GM18526 (cell line): ENCODE data around the gene MAP4K3.

ENCODE experiments used
- POLR2A ChIP-seq: IDR thresholded peaks from 3 replicates; pipeline ENCODE4 v1.6.1; 2011; ENCODE audit not compliant: insufficient read length; ENCODE audit errors: extremely low read depth

The MAP4K3 gene

GRCh38 chr2:39216346-39217191, 220.5 kb downstream of the MAP4K3 start:
- TF ChIP-seq POLR2A, result no peak

GRCh38 chr2:39215545-39215944, 221.5 kb downstream of the MAP4K3 start:
- no peak for TF ChIP-seq POLR2A

GRCh38 chr2:39213015-39213414, 224.1 kb downstream of the MAP4K3 start:
- TF ChIP-seq POLR2A, result no peak

- no peak for TF ChIP-seq POLR2A
These were observed 226.2 kb downstream of the MAP4K3 start for GRCh38 chr2:39210846-39211245.

GRCh38 chr2:39203382-39203781, 233.7 kb downstream of the MAP4K3 start:
- no peak for TF ChIP-seq POLR2A

GRCh38 chr2:39202639-39203369, 234.3 kb downstream of the MAP4K3 start:
- no peak for TF ChIP-seq POLR2A
